Brain (organoid and tissue), 1 donor: ENCODE data around the gene TUBB3. TPM values are rescaled to one million over a fixed set of nuclear protein-coding genes. Genes with fewer than 3 reads are reported as not detected.

Experiments
- polyA plus RNA-seq: library from polyadenylated mRNA; stranded (reverse); fragments of 350-450 nt; fragmentation: Illumina TruSeq; extraction: RNeasy Lipid Tissue Mini Kit (QIAGEN cat#74804); gene quantifications from one replicate; pipeline ENCODE4 v1.2.3, GENCODE V29; 2015; ENCODE audit warnings: low read depth, low replicate concordance; ENCODE audit not compliant: insufficient read depth

The TUBB3 gene
- polyA plus RNA-seq, 1 donor from 2014 or later = 1,475 TPM

Other genes starting within 250 kb of the TUBB3 start
- gene CDK10, start 236.7 kb upstream of the TUBB3 start, polyA plus RNA-seq = 34.8 TPM
- 14.3 TPM for gene SPATA2L, start 221.6 kb upstream of the TUBB3 start, polyA plus RNA-seq
- gene VPS9D1, start 202.4 kb upstream of the TUBB3 start, polyA plus RNA-seq = 21.0 TPM
- gene ZNF276, start 201.8 kb upstream of the TUBB3 start, polyA plus RNA-seq = 7.5 TPM
- gene FANCA, start 106.7 kb upstream of the TUBB3 start, polyA plus RNA-seq = 22.1 TPM
- 14.9 TPM for gene SPIRE2, start 94.9 kb upstream of the TUBB3 start, polyA plus RNA-seq
- gene TCF25, start 49.8 kb upstream of the TUBB3 start, polyA plus RNA-seq = 137 TPM
- gene MC1R, start 4.5 kb upstream of the TUBB3 start, polyA plus RNA-seq = 2.1 TPM
- gene DEF8, start 25.4 kb downstream of the TUBB3 start, polyA plus RNA-seq = 58.6 TPM
- gene DBNDD1, start 96.1 kb downstream of the TUBB3 start, polyA plus RNA-seq = 131 TPM
- not detected for gene PRDM7, start 154.0 kb downstream of the TUBB3 start, polyA plus RNA-seq